HEK293 (cell line): ENCODE data around the gene SLC28A2.

Experiments
- CTCF ChIA-PET: fragments of 350-600 bp; formaldehyde crosslinking; extraction: SDS; loops from one replicate; lab custom pipeline; 2021; ENCODE audit warnings: antibody characterized with exemption; lab: Yijun Ruan, JAX
- POLR2A ChIA-PET: fragments of 300-600 bp; formaldehyde crosslinking; extraction: SDS; loops from one replicate; lab custom pipeline; 2020; ENCODE audit warnings: antibody characterized with exemption, inconsistent platforms; lab: Yijun Ruan, JAX
- H3K27ac ChIP-seq: fragments of 200-500 bp; sonication (Bioruptor generic); 2 replicates; pipeline ENCODE4 v1.5.1; 2014; ENCODE audit warnings: low read depth, low read length, control low read depth, inconsistent platforms; ENCODE audit errors: extremely low read depth
- H3K36me3 ChIP-seq, 2 experiments: fragments of 200-500 bp in 1 of 2; sonication (Bioruptor generic) in 1 of 2; 1 replicate in 1 of 2; 2 replicates in 1 of 2; pipeline ENCODE4 v1.5.1; 2014 to 2017; ENCODE audit warnings: inconsistent platforms in 2 of 2, low read length in 2 of 2; ENCODE audit not compliant: control insufficient read depth in 2 of 2, insufficient read depth in 1 of 2
- H3K4me1 ChIP-seq: fragments of 200-500 bp; sonication (Bioruptor generic); 2 replicates; pipeline ENCODE4 v1.5.1; 2014; ENCODE audit warnings: mild to moderate bottlenecking, low read length, inconsistent platforms; ENCODE audit not compliant: control insufficient read depth, insufficient read depth
- H3K4me3 ChIP-seq: 2 replicates; pipeline ENCODE4 v1.5.1; 2011; ENCODE audit warnings: low read depth, mild to moderate bottlenecking, control low read depth, low read length, moderate library complexity
- H3K9me3 ChIP-seq: fragments of 200-500 bp; sonication (Bioruptor generic); 2 replicates; pipeline ENCODE4 v1.5.1; 2014; ENCODE audit warnings: low read depth, low read length, inconsistent platforms; ENCODE audit not compliant: control insufficient read depth, insufficient read depth
- OSR2 ChIP-seq: fragments of 450-650 bp; formaldehyde crosslinking; IDR thresholded peaks from 2 replicates; pipeline ENCODE4 v1.5.1; 2016; ENCODE audit warnings: missing biosample characterization, missing genetic modification characterization

The SLC28A2 gene

DNA sequence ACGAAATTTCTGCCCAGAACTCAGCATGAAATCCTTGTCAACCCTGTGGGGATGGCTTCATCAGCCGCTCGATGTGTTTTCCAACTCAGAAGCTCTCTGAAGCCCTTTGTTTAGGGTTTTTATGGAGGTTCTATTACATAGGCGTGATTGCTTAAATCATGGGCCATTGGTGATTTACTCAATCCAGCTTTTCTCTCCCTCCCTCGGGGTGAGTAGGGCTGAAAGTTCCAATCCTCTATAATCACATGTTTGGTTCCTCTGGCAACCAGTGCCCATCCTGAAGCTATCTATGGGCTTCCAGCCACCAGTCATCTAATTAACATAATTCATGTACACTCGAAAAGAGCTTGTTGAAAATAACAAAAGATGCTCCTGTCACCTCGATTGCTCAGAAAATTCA is 74.7 kb downstream of the SLC28A2 start:
- Histone ChIP-seq H3K36me3 (no peaks in the 10 kb centered on the region), H3K4me3 (no peak overlapping the region), H3K9me3 (no peaks in the 10 kb centered on the region), H3K4me1 (no peaks in the 10 kb centered on the region), H3K27ac (no peak overlapping the region)
- POLR2A ChIA-PET: no interaction called here
- TF ChIP-seq OSR2 (tag by site-specific recombination): no peak
- CTCF ChIA-PET: interaction anchor here (0.9 kb wide), 1 partner anchor 99 kb away, joined by 4 read pairs; no protein-coding TSS in a partner anchor
